RWPE2 (cell line): ENCODE results near the gene CFAP97.

ENCODE experiments used
- ATAC-seq: fragments of 200-7000 bp; cut with Tn5 transposase; 3 replicates; pipeline ENCODE4 v1.9.1; 2021; ENCODE audit warnings: low read depth
- DNase-seq: peaks from one replicate; pipeline ENCODE4 v3.0.0-alpha.2; 2020; ENCODE audit warnings: low spot score
- H3K27ac ChIP-seq: fragments of 450-650 bp; 2 replicates; pipeline ENCODE4 v1.5.1; 2017; ENCODE audit warnings: mild to moderate bottlenecking; ENCODE audit not compliant: poor library complexity, severe bottlenecking
- H3K27me3 ChIP-seq: fragments of 250-450 bp; sonication (Bioruptor Pico); 2 replicates; pipeline ENCODE4 v1.5.1; 2021; ENCODE audit warnings: mild to moderate bottlenecking, moderate library complexity; ENCODE audit not compliant: insufficient read depth, poor library complexity, severe bottlenecking
- H3K36me3 ChIP-seq: fragments of 250-450 bp; sonication (Bioruptor Pico); 2 replicates; pipeline ENCODE4 v1.5.1; 2020; ENCODE audit warnings: low read depth, mild to moderate bottlenecking, moderate library complexity
- H3K4me1 ChIP-seq: fragments of 250-450 bp; sonication (Bioruptor Pico); 2 replicates; pipeline ENCODE4 v1.5.1; 2021; ENCODE audit warnings: mild to moderate bottlenecking, moderate library complexity; ENCODE audit not compliant: insufficient read depth, poor library complexity, severe bottlenecking
- H3K4me3 ChIP-seq: fragments of 250-450 bp; sonication (Bioruptor Pico); 2 replicates; pipeline ENCODE4 v1.5.1; 2021; ENCODE audit warnings: mild to moderate bottlenecking, moderate library complexity; ENCODE audit not compliant: severe bottlenecking
- H3K9me3 ChIP-seq: fragments of 250-450 bp; sonication (Bioruptor Pico); 2 replicates; pipeline ENCODE4 v1.5.1; 2021; ENCODE audit warnings: mild to moderate bottlenecking, moderate library complexity; ENCODE audit not compliant: severe bottlenecking
- CTCF ChIP-seq: fragments of 450-650 bp; IDR thresholded peaks from one replicate; pipeline ENCODE4 v1.5.1; 2017; ENCODE audit warnings: mild to moderate bottlenecking, moderate library complexity; ENCODE audit not compliant: poor library complexity, severe bottlenecking

The CFAP97 gene

GRCh38 chr4:185109736-185110135 is 94.1 kb downstream of the CFAP97 start:
- DNase-seq (no peak), ATAC-seq (no peak)
- Histone ChIP-seq H3K27ac (no peak overlapping the region), H3K4me3 (no peak overlapping the region), H3K4me1 (peaks cover 4% of the 10 kb centered on the region), H3K9me3 (no peaks in the 10 kb centered on the region), H3K36me3 (no peaks in the 10 kb centered on the region), H3K27me3 (no peaks in the 10 kb centered on the region)
- no peak for TF ChIP-seq CTCF
